H7 (cell line): Measurements from ENCODE around the gene POMT2. TPM values are rescaled to one million over a fixed set of nuclear protein-coding genes. Genes with fewer than 3 reads are reported as not detected.

Source experiments
- DNase-seq: peaks from one replicate; pipeline ENCODE4 v3.0.0; 2012
- H3K27me3 ChIP-seq: 2 replicates; pipeline ENCODE4 v1.6.0; 2011; ENCODE audit warnings: mild to moderate bottlenecking, low read length; ENCODE audit not compliant: control insufficient read depth, insufficient read depth
- H3K36me3 ChIP-seq: replicated peaks from 2 replicates; pipeline ENCODE4 v1.5.1; 2011; ENCODE audit warnings: low read length; ENCODE audit not compliant: control insufficient read depth, insufficient read depth
- H3K4me3 ChIP-seq: 2 replicates; pipeline ENCODE4 v1.5.1; 2011; ENCODE audit warnings: low read depth, mild to moderate bottlenecking, control low read depth, low read length, moderate library complexity; ENCODE audit not compliant: insufficient read depth
- total RNA-seq: library from RNA; depleted of rRNA; stranded (reverse); fragments of >200 nt; shearing (Covaris generic); gene quantifications from 2 replicates; pipeline ENCODE4 v1.2.3, GENCODE V29; 2014

Gene POMT2
- total RNA-seq, 1 experiment from 2014 or later, result 17.7 TPM

- no peak overlapping the region for H3K4me3 ChIP-seq
Measured at GRCh38 chr14:77259025-77259715, 61.5 kb downstream of the POMT2 start.

GRCh38 chr14:77258566-77258965 lies 62.1 kb downstream of the POMT2 start:
- no peak for DNase-seq
- no peaks in the 10 kb centered on the region for H3K27me3 ChIP-seq
- H3K36me3 ChIP-seq, result no peaks in the 10 kb centered on the region
- H3K4me3 ChIP-seq, result no peak overlapping the region

More at GRCh38 chr14:77259025-77259715, 61.5 kb downstream of the POMT2 start:
- Histone ChIP-seq H3K27me3 (no peaks in the 10 kb centered on the region), H3K36me3 (no peaks in the 10 kb centered on the region)
- DNase-seq, result peak; percentile 64

- Histone ChIP-seq H3K36me3 (no peaks in the 10 kb centered on the region), H3K27me3 (no peaks in the 10 kb centered on the region), H3K4me3 (no peak overlapping the region)
- no peak for DNase-seq
Measured at GRCh38 chr14:77257700-77258099, 63.0 kb downstream of the POMT2 start.

GRCh38 chr14:77256694-77257093 lies 64.0 kb downstream of the POMT2 start:
- DNase-seq, result no peak
- H3K4me3 ChIP-seq, result no peak overlapping the region
- no peaks in the 10 kb centered on the region for H3K36me3 ChIP-seq
- no peaks in the 10 kb centered on the region for H3K27me3 ChIP-seq

DNA sequence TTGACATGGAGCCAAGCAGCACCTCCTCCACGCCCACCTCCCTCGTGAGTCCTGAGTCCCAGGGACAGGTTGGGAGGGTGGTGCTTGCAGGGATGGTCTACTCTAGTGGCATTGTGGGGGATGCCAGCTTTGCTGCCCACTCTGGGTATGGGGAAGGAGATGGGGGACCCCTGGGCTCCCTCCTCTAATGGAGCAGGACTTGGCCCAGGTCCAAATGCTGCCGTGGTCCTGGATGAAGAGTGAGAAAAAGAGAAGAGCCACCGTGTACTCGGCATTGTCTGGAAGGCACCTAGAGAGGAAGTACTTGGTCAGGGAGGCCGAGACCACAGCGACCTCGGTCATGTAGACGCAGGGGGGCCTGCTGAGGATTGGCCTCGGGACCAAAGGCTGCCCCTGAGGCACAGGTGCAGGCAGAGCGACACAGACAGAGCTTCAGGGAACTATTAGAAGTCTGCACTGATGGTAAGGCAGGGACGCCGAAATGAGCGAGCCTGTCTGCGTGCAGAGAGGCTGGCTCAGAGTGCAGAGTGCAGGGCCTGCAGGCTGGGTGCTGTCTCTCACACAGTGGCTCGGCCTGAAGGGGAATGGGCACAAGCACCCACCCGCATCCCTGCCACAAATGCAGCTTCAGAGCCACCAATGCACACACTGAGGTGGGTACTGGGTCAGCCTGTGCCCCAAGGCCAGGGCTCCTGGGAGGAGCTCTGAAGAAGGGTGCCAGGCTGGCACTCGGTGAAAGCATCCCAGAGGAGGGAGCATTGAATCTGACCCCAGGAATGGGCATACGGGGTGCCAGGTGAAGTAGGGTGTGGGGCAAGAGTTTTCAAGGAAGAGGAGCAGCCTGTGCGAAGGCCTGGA lies 67.1 kb downstream of the POMT2 start:
- Histone ChIP-seq H3K4me3 (no peak overlapping the region), H3K27me3 (no peaks in the 10 kb centered on the region), H3K36me3 (no peaks in the 10 kb centered on the region)
- DNase-seq, result no peak

- no peak for DNase-seq
- Histone ChIP-seq H3K27me3 (no peaks in the 10 kb centered on the region), H3K36me3 (no peaks in the 10 kb centered on the region), H3K4me3 (no peak overlapping the region)
Measured at GRCh38 chr14:77251870-77252269, 68.8 kb downstream of the POMT2 start.

- no peak overlapping the region for H3K4me3 ChIP-seq
- H3K27me3 ChIP-seq, result no peaks in the 10 kb centered on the region
- H3K36me3 ChIP-seq, result no peaks in the 10 kb centered on the region
- DNase-seq, result no peak
Measured at GRCh38 chr14:77250927-77251326, 69.8 kb downstream of the POMT2 start.

- H3K4me3 ChIP-seq, result no peak overlapping the region
- H3K27me3 ChIP-seq, result no peaks in the 10 kb centered on the region
- H3K36me3 ChIP-seq, result no peaks in the 10 kb centered on the region
- DNase-seq, result no peak
Measured at GRCh38 chr14:77249286-77249685, 71.4 kb downstream of the POMT2 start.

- H3K4me3 ChIP-seq, result no peak overlapping the region
- H3K36me3 ChIP-seq, result no peaks in the 10 kb centered on the region
- DNase-seq, result no peak
- no peaks in the 10 kb centered on the region for H3K27me3 ChIP-seq
Measured at GRCh38 chr14:77248666-77249065, 72.0 kb downstream of the POMT2 start.

DNA sequence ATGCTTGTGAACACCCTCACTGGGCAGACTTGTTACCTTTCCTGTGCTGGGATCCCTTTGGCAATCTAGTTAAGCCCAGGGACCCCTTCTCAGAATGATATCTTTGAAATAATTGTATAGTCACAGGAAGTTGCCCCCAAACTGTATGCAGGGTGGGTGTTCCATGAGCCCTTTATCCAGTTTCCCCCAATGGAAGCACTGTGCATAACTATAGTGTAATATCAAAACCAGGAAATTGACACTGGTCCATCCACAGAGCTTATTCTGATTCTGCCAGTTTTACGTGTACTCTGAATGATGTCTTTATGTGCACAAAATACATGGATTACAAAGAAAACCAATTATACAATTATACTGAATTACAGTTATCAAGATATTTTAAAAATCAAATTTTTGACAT lies 73.9 kb downstream of the POMT2 start:
- Histone ChIP-seq H3K36me3 (no peaks in the 10 kb centered on the region), H3K4me3 (no peak overlapping the region), H3K27me3 (no peaks in the 10 kb centered on the region)
- DNase-seq, result no peak

- H3K36me3 ChIP-seq, result no peaks in the 10 kb centered on the region
- peak; percentile 74 for DNase-seq
- H3K4me3 ChIP-seq, result no peak overlapping the region
- no peaks in the 10 kb centered on the region for H3K27me3 ChIP-seq
Measured at GRCh38 chr14:77245820-77246219, 74.9 kb downstream of the POMT2 start.

DNA sequence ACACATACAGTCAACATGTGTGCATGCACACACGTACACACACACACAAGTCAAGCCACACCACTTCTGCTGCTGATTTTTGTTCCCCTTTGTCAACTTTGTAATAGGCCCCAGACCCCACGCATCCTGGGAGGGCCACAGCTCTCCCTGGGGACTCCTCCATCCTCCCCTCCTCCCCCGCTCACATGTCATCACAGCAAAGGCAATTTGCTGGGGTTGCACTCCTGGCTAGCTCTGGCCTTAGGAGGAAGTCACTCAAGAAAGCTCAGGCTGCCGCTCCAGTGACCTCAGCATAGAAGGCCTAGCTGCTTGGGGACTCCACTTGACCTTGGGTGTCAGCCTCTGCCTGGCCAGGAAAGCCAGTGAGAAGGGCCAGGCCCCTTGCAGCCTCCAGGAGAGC lies 76.8 kb downstream of the POMT2 start:
- H3K4me3 ChIP-seq, result no peak overlapping the region
- no peaks in the 10 kb centered on the region for H3K27me3 ChIP-seq
- H3K36me3 ChIP-seq, result no peaks in the 10 kb centered on the region
- DNase-seq, result no peak

DNA sequence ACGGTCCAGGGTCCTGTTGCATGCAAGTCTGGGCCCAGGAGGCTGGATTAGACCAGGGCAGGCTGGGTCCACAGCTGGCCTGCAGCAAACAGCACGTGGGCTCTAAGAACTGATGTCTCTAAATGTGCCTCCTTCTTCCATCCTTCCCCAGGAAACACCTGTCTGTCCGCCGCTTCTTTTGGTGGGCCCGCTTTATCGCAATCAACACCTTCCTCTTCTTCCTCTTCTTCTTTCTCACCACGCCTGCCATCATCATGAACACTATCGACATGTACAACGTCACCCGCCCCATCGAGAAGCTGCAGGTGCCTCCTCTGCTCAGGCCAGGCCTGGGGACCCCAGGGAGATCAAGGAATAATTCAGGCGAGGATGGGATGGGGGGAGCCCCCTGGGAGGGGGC lies 77.9 kb downstream of the POMT2 start:
- no peaks in the 10 kb centered on the region for H3K36me3 ChIP-seq
- no peak overlapping the region for H3K4me3 ChIP-seq
- no peak for DNase-seq
- no peaks in the 10 kb centered on the region for H3K27me3 ChIP-seq

DNA sequence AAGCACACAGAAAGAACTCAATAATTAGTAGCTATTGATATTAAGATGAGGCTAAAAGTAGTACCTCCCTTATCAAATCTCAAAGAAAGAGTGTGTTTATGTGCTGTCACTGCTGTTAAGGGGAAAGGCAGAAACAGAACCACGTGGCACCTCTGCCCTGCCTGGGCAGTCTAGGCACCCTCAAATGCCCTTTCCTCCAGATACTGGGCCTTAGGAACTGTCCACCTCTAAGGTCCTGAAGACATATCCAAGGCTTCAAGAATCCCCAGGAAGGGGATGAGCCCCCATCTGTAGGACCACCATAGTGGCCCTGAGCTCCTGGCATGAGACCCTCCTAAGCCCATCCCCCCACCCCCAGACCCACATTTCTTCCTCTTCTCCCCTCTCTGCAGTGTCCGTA lies 78.7 kb downstream of the POMT2 start:
- no peaks in the 10 kb centered on the region for H3K36me3 ChIP-seq

DNA sequence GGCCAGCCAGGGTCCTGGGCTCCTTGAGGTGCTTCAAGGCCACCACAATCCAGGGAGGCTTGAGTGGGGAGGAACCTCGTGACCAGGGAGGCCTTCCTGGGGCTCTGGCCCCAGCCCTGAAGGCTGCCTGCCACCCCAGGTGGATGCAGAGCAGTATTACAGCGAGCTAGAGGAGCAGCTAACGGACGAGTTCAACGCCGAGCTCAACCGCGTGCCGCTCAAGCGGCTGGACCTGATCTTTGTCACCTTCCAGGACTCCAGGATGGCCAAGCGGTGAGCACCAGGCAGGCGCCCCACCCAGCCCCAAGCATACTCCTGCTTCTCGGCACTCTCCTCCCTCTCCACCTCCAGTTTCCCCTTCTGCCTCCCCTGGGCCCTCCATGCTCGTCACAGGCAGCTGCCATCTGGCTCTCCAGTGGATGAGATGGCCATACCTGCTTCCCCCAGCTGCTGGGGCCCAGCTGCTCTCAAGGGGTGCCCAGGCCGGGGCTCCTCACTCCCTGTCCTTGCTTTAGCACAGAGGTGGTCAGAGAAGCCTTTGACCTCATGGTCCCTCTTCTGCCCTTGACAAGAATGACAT lies 80.3 kb downstream of the POMT2 start:
- no peak overlapping the region for H3K4me3 ChIP-seq
- DNase-seq, result no peak
- no peaks in the 10 kb centered on the region for H3K27me3 ChIP-seq
- H3K36me3 ChIP-seq, result no peaks in the 10 kb centered on the region

More for the DNA sequence above, 78.7 kb downstream of the POMT2 start:
- no peak for DNase-seq
- Histone ChIP-seq H3K27me3 (no peaks in the 10 kb centered on the region), H3K4me3 (no peak overlapping the region)
